GM18909 (cell line): Measurements from ENCODE around the gene GALE.
A peak's percentile ranks its signal among the peaks of the same experiment; 100 is the strongest.
"Not testable (repeated sequence)": the region's sequence is repeated elsewhere in the genome, so short reads cannot be mapped to it uniquely, and the experiment has no call there.

ENCODE experiments used
- ATAC-seq: cut with Tn5 transposase; IDR thresholded peaks from one replicate; pipeline ENCODE4 v1.9.1; 2021; ENCODE audit warnings: mild to moderate bottlenecking; ENCODE audit not compliant: unreplicated experiment, poor library complexity

Gene GALE

GRCh38 chr1:23793861-23794731 is 6.5 kb downstream of the GALE start:
- ATAC-seq: no peak

GRCh38 chr1:23793018-23793781 is 7.4 kb downstream of the GALE start:
- no peak for ATAC-seq

DNA sequence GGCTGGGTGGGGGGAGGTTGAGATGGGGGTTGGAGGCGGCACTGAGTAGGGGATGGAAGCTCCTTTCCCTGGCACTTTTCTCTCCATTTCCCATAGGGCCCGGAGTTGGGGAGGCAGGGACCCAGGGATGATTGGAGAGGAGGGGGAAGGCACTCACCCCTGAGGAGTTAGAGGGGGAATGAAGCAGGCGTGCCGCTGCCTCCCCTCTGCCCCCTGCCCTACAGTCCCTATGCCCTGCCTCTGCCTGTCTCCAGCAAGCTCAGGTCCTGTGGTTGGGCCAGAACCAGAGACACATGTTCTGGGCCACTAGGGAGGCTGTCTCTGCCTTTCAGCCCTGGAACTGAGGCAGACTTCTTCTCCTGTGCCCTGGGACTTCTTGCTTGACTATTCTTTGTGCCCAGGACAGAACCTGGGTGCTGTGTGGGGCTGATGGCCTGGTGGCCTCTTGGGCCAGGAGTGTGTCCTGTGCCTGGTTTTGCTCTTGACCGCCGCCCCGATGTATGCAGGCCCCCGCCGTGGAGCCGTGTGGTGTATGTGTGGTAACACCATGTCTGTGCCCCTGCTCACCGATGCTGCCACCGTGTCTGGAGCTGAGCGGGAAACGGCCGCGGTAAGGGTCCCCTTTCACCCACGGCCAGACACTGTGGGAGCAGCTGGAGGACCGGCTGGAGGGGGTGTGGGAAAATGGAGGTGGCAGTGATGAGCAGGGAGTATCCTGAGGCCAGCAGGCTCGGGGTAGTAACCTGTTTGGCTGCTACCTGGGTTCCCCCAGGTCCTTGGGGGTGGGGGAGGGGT is 8.2 kb downstream of the GALE start:
- ATAC-seq: no peak

DNA sequence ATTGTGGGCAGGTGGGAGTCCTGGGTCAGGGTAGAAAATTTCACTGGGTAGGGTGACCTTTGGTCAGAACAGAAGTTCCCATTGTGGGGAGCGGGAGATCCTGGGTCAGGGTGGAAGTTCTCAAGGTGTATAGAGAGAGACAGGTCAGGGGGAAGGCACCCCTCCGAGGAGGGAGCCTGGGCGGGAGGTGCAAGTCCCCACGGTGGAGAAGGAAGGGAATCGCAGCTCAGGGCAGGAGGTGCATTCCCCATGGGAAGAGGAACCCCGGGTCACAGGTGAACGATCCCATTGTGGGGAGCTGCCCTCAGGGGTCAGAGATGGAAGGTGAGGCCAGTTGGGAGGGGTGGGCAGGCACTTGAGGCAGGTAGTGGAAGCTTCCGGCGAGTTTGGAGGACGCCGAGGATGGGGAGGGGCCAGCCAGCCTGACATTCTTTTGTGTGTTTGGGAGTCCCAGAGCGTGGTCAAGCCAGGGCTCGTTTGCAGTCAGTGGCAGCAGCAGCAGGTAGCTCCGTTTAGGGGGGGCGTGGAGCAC is 9.0 kb downstream of the GALE start:
- peak; percentile 2 for ATAC-seq

- peak; percentile 76 for ATAC-seq
Observed at GRCh38 chr1:23790696-23791515, 9.6 kb downstream of the GALE start, which contains the start of gene LYPLA2. Gene LYPLA2 (plus strand): TSS chr1:23791145. CDS start chr1:23792683, 1,538 bp downstream.

DNA sequence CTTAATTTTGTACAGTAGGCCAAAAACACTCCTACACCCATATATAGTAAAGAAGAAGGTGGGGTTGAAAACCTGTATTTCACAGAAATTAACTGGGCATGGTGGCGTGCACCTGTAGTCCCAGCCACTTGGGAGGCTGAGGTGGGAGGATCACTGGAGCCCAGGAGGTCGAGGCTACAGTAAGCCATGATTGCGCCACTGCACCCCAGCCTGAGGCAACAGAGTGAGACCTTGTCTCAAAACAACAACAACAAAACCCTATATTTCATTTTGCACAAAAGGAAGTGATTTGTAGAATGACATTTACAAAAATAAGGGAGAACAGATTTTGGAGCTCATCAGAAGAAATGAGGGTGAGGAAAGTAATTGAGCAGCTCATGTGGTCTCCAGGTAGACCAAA is 11.9 kb downstream of the GALE start:
- no peak for ATAC-seq

DNA sequence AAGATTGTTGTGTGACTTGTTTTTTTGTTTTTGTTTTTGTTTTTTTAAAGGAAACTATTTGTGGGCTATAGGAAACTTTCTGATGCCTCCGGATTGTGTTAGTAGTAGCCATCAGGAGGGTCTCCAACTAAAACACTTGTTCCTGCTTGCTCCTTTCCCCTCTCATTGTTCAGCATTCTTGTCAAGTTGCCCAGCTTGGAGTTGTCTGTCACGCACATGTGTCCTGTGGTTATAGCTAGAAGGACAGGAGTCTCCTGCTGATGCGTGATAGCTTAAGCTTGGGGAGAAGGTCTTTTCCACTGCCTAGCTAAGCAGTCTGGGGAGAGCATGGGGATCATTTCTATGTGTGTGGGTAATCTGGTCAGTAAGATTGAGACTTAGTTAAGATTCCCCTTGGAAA is 12.9 kb downstream of the GALE start:
- ATAC-seq: no peak

- ATAC-seq: no peak
Observed at GRCh38 chr1:23784846-23785245, 15.7 kb downstream of the GALE start.

GRCh38 chr1:23783141-23783540 is 17.4 kb downstream of the GALE start:
- not testable (repeated sequence) for ATAC-seq

GRCh38 chr1:23779826-23780371 is 20.7 kb downstream of the GALE start:
- no peak for ATAC-seq

- ATAC-seq: peak; percentile 75
Observed at GRCh38 chr1:23777979-23778814, 22.4 kb downstream of the GALE start, which contains the start of gene PITHD1. Gene PITHD1 (plus strand): TSS chr1:23778418. CDS start chr1:23778516, 98 bp downstream.

- ATAC-seq: no peak
Observed at GRCh38 chr1:23776217-23776616, 24.3 kb downstream of the GALE start.

DNA sequence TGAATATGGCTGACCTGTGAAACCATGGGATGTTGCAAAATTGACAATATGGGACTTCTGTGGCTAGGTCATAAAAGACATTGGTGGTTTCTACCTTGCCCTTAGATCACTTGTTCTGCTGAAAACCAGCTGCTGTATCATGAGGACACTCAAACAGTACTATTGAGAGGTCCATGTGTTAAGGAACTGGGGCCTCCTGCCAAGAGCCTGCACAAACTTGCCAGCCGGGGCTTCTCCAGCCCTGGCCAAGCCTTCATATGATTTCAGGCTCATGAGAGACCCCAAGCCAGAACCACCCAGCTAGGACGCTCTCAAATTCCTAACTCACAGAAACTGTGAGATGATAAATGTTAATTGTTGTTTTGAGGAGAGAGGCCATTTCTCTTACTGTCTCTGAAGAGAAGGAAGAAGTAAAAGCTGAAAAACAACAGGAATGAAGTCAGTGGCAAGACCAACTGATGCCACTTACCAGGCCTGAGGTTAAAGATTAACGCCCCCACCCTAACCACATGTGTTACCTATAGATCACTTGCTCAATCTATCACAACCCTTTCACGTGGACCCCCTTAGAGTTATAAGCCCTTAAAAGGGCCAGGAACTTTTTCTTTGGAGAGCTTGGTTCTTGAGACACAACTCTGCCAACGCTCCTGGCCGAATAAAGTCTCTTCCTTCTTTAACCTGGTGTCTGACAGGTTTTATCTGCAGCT is 26.2 kb downstream of the GALE start:
- no peak for ATAC-seq

DNA sequence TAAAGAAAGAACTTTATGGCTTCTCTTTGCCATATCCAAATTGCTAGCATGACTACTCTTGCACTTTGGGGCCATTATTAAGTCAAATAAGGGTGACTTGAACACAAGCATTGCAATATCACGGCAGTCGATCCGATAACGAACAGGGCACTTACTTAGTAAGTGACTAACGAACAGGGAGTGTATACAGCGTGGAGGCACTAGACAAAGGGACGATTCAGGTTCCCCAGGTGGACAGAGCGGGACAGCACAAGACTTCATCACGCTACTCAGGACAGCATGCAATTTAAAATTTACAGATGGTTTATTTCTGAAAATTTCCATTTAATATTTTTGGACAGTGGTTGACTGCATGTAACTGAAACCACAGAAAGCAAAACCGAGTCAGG is 27.7 kb downstream of the GALE start:
- no peak for ATAC-seq

DNA sequence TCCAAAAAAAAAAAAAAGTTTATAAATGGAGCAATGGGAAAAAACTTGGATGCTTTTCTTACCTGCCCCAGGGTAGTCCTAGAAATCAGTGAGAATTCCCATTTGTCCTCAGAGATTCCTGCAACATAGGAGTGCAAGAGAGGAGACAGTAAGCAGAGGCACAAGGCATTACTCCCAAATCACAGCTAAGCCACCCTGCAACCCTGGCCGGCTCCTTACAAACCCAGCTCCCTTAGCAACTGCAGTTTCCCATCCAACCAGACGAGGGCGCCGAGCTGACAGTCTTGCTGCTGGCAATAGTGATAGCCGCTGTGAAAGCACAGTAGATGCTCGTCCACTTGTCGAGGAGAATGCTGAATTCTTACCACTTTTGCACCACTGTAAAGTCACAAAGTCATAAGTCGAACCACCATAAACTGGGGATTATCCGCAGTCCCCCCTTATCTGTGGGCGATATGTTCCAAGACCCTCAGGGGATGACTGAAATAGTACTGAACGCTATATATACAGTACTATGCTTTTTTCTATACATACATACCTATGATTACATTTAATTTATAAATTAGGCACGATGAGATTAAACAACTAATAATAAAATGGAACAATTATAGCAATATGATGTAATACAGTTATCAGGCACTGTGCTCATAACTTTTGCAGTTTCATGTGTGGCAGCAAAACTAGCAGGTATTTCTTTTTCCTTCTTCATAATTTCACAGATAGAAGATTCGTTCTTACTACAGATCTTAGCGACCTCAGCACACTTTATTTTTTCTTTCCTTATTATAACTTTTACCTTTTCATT is 28.3 kb downstream of the GALE start:
- ATAC-seq: no peak

DNA sequence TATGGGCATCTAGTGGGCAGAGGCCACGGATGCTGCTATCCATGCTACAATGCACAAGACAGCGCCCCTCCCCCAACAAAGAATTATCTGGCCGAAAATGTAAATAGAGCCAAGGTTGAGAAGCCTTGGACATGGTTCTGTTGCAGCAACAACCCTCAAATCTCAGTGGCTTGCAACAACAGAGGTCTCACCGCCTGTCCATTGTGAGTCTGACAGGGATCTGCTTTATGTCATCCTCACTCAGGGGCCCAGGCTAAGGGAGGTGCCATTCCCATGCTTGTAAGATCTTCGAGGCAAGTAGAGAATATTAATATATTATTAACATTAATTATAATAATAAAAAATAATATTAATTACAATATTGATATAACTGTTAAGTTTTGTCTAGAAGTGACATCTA is 31.8 kb downstream of the GALE start:
- no peak for ATAC-seq

DNA sequence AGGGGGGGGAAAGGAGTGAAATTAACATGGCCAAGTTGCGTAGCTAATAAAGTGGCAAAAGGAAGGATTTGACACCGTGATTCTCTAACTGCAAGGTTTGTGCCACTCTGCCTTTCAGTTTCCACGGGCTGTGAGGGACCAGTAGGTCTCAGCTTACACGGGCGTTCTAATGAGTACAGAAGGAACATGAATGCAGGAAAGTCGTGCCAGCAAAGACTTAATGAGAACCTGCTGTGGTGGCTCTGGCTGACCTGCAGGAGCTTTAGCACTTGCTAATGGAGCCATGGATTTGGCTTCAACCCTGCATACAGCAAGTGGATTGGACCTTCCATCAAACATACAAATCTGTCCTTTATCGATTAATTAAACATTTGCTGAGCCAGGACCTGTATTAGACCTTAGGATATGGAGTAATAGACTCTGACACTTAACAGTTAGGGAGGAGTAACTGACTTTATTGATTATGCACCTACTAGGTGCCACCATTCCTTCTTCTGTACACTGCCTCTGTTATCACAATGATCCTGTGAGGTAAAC is 37.4 kb downstream of the GALE start:
- no peak for ATAC-seq
